ENCODE measurements around the gene RND2. TPM values are rescaled to one million over a fixed set of nuclear protein-coding genes. Genes with fewer than 3 reads are reported as not detected.
A peak's percentile ranks its signal among the peaks of the same experiment; 100 is the strongest.

RND2 gene
- total and polyA plus RNA-seq, 2 of the 13 experiments (the other 11 are each of a cell fraction or from before 2014, with no cell fraction given), result 0.05 to 0.11 TPM

DNA sequence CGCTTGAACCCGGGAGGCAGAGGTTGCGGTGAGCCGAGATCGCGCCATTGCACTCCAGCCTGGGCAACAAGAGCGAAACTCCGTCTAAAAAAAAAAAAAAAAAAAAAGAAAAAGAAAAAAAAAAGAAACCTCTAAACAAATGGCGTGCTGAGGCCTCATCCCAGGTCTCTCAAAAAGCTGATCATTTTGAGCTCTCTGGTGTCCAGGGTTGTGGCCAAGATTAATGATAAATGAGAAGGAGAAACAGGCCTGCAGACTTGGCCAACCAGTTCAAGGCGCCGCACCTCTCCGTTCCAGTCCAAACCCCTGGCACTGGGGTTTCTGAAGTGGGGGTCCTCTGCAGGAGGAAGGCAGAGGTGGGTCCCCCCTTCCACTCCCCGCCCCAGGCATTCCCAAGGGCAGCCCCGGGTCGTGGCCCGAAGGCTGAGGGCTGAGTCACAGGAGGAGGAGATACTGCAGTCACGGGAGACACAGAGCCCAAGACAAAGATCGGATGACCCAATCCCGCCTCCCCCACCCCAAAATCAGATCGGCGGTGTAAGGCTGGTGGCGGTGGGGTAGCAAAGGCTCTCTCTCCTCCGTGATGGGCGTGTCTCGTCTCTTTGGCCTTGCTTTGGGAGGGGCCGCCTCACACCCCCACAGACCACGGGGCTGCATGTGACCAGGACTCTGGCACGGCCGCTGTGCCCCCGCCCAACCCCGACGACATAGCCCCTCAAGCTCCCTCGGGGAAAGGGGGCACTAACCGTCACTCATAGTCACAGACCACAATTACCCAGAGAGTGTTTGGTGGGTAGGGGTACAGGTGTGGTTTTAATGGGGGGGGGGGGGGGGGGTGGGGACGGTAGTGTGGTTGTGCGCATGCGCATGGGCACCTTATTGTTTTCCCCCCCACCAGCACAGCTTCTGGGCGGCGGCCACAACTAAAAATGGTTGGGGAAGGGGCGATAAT, 4.0 kb upstream of the RND2 start (continued):
- TF ChIP-seq ZNF75D (CRISPR knock-in tag; IDR thresholded peaks at IDR 0.05; ENCODE audit: borderline replicate concordance) (no peak), BHLHE40 (IDR thresholded peaks at IDR 0.05; ENCODE audit: low read length) (peak; percentile 70), ZNF263 (CRISPR knock-in tag; IDR thresholded peaks at IDR 0.05) (no peak), TCF7L2 (IDR thresholded peaks at IDR 0.05; ENCODE audit: low read depth, low read length) (no peak), ZNF138 (CRISPR knock-in tag; IDR thresholded peaks at IDR 0.05; ENCODE audit: low read depth) (no peak), ZC3H13 (CRISPR knock-in tag; IDR thresholded peaks at IDR 0.05) (peak; percentile 6; the same call in 1 of the 2 replicates), KLF9 (CRISPR knock-in tag; IDR thresholded peaks at IDR 0.05; ENCODE audit: low read depth) (no peak), CBX5 (CRISPR knock-in tag; IDR thresholded peaks at IDR 0.05; ENCODE audit: borderline replicate concordance) (0 out of 2 replicates have a peak, but pooled peaks have one; percentile 14), ZIK1 (CRISPR knock-in tag; IDR thresholded peaks at IDR 0.05; ENCODE audit: borderline replicate concordance, low read depth) (no peak; the same call in 1 of the 2 replicates), ZNF598 (CRISPR knock-in tag; IDR thresholded peaks at IDR 0.05; ENCODE audit: borderline replicate concordance) (no peak), HNRNPH1 (optimal IDR thresholded peaks at IDR 0.05; ENCODE audit: low read depth, low read length) (peak; percentile 50), RAD51 (IDR thresholded peaks at IDR 0.05; ENCODE audit: borderline replicate concordance) (no peak; the same call in 1 of the 2 replicates), JDP2 (CRISPR knock-in tag; IDR thresholded peaks at IDR 0.05; ENCODE audit: borderline replicate concordance) (no peak), ZNF567 (CRISPR knock-in tag; IDR thresholded peaks at IDR 0.05; ENCODE audit: borderline replicate concordance) (no peak), HMGA1 (CRISPR knock-in tag; conservative IDR thresholded peaks at IDR 0.05) (no peak), ZNF775 (CRISPR knock-in tag; IDR thresholded peaks at IDR 0.05; ENCODE audit: borderline replicate concordance) (0 out of 2 replicates have a peak, but pooled peaks have one; percentile 2), ATF7 (IDR thresholded peaks at IDR 0.05) (no peak), ATF7 (CRISPR knock-in tag; IDR thresholded peaks at IDR 0.05) (no peak), IRX3 (CRISPR knock-in tag; IDR thresholded peaks at IDR 0.05; ENCODE audit: borderline replicate concordance, low read depth) (peak; percentile 53; the same call in 1 of the 2 replicates)
- TF ChIP-seq, protein P1, sequence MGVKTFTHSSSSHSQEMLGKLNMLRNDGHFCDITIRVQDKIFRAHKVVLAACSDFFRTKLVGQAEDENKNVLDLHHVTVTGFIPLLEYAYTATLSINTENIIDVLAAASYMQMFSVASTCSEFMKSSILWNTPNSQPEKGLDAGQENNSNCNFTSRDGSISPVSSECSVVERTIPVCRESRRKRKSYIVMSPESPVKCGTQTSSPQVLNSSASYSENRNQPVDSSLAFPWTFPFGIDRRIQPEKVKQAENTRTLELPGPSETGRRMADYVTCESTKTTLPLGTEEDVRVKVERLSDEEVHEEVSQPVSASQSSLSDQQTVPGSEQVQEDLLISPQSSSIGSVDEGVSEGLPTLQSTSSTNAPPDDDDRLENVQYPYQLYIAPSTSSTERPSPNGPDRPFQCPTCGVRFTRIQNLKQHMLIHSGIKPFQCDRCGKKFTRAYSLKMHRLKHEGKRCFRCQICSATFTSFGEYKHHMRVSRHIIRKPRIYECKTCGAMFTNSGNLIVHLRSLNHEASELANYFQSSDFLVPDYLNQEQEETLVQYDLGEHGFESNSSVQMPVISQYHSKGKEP (CRISPR knock-in tag; IDR thresholded peaks at IDR 0.05), result no peak
- TF ChIP-seq, protein P2, sequence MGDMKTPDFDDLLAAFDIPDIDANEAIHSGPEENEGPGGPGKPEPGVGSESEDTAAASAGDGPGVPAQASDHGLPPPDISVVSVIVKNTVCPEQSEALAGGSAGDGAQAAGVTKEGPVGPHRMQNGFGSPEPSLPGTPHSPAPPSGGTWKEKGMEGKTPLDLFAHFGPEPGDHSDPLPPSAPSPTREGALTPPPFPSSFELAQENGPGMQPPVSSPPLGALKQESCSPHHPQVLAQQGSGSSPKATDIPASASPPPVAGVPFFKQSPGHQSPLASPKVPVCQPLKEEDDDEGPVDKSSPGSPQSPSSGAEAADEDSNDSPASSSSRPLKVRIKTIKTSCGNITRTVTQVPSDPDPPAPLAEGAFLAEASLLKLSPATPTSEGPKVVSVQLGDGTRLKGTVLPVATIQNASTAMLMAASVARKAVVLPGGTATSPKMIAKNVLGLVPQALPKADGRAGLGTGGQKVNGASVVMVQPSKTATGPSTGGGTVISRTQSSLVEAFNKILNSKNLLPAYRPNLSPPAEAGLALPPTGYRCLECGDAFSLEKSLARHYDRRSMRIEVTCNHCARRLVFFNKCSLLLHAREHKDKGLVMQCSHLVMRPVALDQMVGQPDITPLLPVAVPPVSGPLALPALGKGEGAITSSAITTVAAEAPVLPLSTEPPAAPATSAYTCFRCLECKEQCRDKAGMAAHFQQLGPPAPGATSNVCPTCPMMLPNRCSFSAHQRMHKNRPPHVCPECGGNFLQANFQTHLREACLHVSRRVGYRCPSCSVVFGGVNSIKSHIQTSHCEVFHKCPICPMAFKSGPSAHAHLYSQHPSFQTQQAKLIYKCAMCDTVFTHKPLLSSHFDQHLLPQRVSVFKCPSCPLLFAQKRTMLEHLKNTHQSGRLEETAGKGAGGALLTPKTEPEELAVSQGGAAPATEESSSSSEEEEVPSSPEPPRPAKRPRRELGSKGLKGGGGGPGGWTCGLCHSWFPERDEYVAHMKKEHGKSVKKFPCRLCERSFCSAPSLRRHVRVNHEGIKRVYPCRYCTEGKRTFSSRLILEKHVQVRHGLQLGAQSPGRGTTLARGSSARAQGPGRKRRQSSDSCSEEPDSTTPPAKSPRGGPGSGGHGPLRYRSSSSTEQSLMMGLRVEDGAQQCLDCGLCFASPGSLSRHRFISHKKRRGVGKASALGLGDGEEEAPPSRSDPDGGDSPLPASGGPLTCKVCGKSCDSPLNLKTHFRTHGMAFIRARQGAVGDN (CRISPR knock-in tag; IDR thresholded peaks at IDR 0.05), result peak; percentile 78
- TF ChIP-seq, protein P3, sequence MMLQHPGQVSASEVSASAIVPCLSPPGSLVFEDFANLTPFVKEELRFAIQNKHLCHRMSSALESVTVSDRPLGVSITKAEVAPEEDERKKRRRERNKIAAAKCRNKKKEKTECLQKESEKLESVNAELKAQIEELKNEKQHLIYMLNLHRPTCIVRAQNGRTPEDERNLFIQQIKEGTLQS (CRISPR knock-in tag; IDR thresholded peaks at IDR 0.05), result peak; percentile 81
- TF ChIP-seq, protein P4, sequence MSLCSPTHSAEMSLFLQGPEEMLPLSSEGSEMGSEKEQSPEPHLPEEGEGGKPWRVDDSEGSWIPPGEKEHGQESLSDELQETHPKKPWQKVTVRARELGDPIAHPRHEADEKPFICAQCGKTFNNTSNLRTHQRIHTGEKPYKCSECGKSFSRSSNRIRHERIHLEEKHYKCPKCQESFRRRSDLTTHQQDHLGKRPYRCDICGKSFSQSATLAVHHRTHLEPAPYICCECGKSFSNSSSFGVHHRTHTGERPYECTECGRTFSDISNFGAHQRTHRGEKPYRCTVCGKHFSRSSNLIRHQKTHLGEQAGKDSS (CRISPR knock-in tag; IDR thresholded peaks at IDR 0.05; ENCODE audit: borderline replicate concordance, low read depth), result no peak

All from HepG2 (cell line).